ENCODE measurements around the gene VKORC1.

VKORC1 gene

GRCh38 chr16:31134091-31134571, 39.5 kb upstream of the VKORC1 start:
- no peak; the same call in 2 of the 3 replicates for ATAC-seq
- TF ChIP-seq ZFP3 (CRISPR knock-in tag; IDR thresholded peaks at IDR 0.05) = no peak
- TF ChIP-seq BACH2 (CRISPR knock-in tag; IDR thresholded peaks at IDR 0.05; ENCODE audit: borderline replicate concordance) = no peak
- no peak for TF ChIP-seq PPARA (CRISPR knock-in tag; IDR thresholded peaks at IDR 0.05; ENCODE audit: borderline replicate concordance)
- no peak for TF ChIP-seq TOX (CRISPR knock-in tag; IDR thresholded peaks at IDR 0.05; ENCODE audit: borderline replicate concordance)
- no peak for TF ChIP-seq CSDC2 (CRISPR knock-in tag; IDR thresholded peaks at IDR 0.05)
- TF ChIP-seq RARB (CRISPR knock-in tag; IDR thresholded peaks at IDR 0.05) = no peak
- no peak for TF ChIP-seq OSR1 (CRISPR knock-in tag; IDR thresholded peaks at IDR 0.05)
- no peak for TF ChIP-seq ZNF565 (CRISPR knock-in tag; conservative IDR thresholded peaks at IDR 0.05; ENCODE audit: low read depth)
- no peak for TF ChIP-seq ARNTL (CRISPR knock-in tag; IDR thresholded peaks at IDR 0.05; ENCODE audit: borderline replicate concordance, low read depth)
- TF ChIP-seq ESRRG (CRISPR knock-in tag; IDR thresholded peaks at IDR 0.05) = no peak
- no peak for TF ChIP-seq ZNF70 (CRISPR knock-in tag; IDR thresholded peaks at IDR 0.05)
- TF ChIP-seq GLIS3 (CRISPR knock-in tag; IDR thresholded peaks at IDR 0.05) = no peak
- TF ChIP-seq TSHZ2 (CRISPR knock-in tag; IDR thresholded peaks at IDR 0.05) = no peak
- TF ChIP-seq ZC3H10 (CRISPR knock-in tag; IDR thresholded peaks at IDR 0.05) = no peak
- no peak for TF ChIP-seq CREB5 (CRISPR knock-in tag; IDR thresholded peaks at IDR 0.05; ENCODE audit: low read depth)
- TF ChIP-seq TCF4 (CRISPR knock-in tag; IDR thresholded peaks at IDR 0.05; ENCODE audit: borderline replicate concordance) = no peak
- no peak for TF ChIP-seq ISL1 (CRISPR knock-in tag; IDR thresholded peaks at IDR 0.05)
- TF ChIP-seq PATZ1 (CRISPR knock-in tag; IDR thresholded peaks at IDR 0.05; ENCODE audit: borderline replicate concordance) = no peak
- no peak for TF ChIP-seq CSRNP3 (CRISPR knock-in tag; IDR thresholded peaks at IDR 0.05)
- TF ChIP-seq POU6F1 (CRISPR knock-in tag; IDR thresholded peaks at IDR 0.05; ENCODE audit: borderline replicate concordance, low read depth) = no peak

GRCh38 chr16:31133046-31133501, 38.5 kb upstream of the VKORC1 start:
- no peak for ATAC-seq
- TF ChIP-seq PATZ1 (CRISPR knock-in tag; IDR thresholded peaks at IDR 0.05; ENCODE audit: borderline replicate concordance) (no peak), RARB (CRISPR knock-in tag; IDR thresholded peaks at IDR 0.05) (no peak), ISL1 (CRISPR knock-in tag; IDR thresholded peaks at IDR 0.05) (no peak), GLIS3 (CRISPR knock-in tag; IDR thresholded peaks at IDR 0.05) (no peak)

Measured in SK-N-SH treated with all-trans-retinoic acid at 6 μM for 48 hours (cell line).